Spleen (tissue), 7 donors: ENCODE measurements around the gene NPAS2.

ENCODE experiments used
- POLR2A ChIP-seq, 3 donors: fragments of 450-650 bp; IDR thresholded peaks; one replicate each; pipeline ENCODE4 v1.5.1; 2017; ENCODE audit warnings: antibody characterized with exemption in 3 of 3, mild to moderate bottlenecking in 1 of 3
- TF ChIP-seq, protein P1 (sequence below), 11 experiments: fragments of 200-600 bp in 7 of 11; fragments of 450-650 bp in 4 of 11; sonication (generic) in 4 of 11; IDR thresholded peaks in 8 of 11; conservative IDR thresholded peaks in 3 of 11; 1 replicate in 7 of 11; 2 replicates in 4 of 11; pipeline versions ENCODE4 v1.4.0 to v1.8.0; 2016 to 2021; ENCODE audit warnings: antibody characterized with exemption in 11 of 11, inconsistent platforms in 4 of 11, mild to moderate bottlenecking in 1 of 11
- donor health status: DM: no; HTN: no; CAD: no; lungs with moderate emphysema.
- donor health status: DM: no; HTN: no; CAD: no.
- donor health status: DM: no; HTN: no; CAD: no.

GRCh38 chr2:100812116-100812515, 7.8 kb upstream of the NPAS2 start:
- TF ChIP-seq, protein P1, sequence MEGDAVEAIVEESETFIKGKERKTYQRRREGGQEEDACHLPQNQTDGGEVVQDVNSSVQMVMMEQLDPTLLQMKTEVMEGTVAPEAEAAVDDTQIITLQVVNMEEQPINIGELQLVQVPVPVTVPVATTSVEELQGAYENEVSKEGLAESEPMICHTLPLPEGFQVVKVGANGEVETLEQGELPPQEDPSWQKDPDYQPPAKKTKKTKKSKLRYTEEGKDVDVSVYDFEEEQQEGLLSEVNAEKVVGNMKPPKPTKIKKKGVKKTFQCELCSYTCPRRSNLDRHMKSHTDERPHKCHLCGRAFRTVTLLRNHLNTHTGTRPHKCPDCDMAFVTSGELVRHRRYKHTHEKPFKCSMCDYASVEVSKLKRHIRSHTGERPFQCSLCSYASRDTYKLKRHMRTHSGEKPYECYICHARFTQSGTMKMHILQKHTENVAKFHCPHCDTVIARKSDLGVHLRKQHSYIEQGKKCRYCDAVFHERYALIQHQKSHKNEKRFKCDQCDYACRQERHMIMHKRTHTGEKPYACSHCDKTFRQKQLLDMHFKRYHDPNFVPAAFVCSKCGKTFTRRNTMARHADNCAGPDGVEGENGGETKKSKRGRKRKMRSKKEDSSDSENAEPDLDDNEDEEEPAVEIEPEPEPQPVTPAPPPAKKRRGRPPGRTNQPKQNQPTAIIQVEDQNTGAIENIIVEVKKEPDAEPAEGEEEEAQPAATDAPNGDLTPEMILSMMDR (IDR thresholded peaks at IDR 0.05 in 8 of 11, conservative IDR thresholded peaks at IDR 0.05 in 3 of 11) = no peak
- TF ChIP-seq POLR2A (IDR thresholded peaks at IDR 0.05) = no peak
